SKM-1 treated with dmso at 0.1 percent for 144 hours (cell line): ENCODE data around the gene TMEM144.
A peak's percentile ranks its signal among the peaks of the same experiment; 100 is the strongest.
"Not testable (repeated sequence)": the region's sequence is repeated elsewhere in the genome, so short reads cannot be mapped to it uniquely, and the experiment has no call there.

Experiments
- DNase-seq: peaks from one replicate; lab custom pipeline; 2025; ENCODE audit not compliant: unreplicated experiment; lab: John Stamatoyannopoulos, UW

The TMEM144 gene

DNA sequence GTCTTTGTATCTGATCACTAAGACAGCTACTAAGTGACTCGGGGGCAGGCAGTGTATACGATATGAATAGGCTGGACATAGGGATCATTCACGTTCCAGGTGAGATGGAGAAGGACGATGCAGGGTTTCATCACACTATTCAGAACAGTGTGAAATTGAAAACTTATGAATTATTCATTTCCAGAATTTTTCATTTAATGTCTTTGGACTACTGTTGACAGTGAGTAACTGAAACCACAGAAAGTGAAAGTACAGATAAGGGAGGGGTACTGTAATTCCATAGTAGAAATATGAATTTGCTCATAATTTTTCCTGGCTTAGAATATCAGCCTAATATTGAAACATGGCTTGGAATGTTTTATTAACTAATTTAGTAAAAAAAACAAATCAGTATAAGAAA is 24.4 kb downstream of the TMEM144 start:
- DNase-seq = no peak

GRCh38 chr4:158236304-158237030 is 26.2 kb downstream of the TMEM144 start:
- no peak for DNase-seq

DNA sequence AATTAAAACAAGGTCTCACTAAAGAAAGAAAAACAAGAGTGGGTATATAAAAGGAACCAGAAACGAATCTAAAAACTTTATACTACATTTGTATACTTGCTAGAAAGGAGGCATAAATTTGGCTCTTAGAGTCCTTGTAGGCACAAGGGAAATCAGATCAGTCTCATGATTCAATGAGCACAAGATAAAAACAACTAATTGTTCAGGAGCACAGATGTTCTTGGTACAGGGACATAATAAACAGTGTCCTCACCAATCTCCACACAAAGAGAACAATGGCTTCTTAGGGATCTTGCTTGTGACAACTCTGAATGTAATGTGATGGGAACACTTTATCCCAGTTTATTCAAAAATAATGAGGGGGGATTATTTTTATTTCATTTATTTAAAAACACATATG is 28.3 kb downstream of the TMEM144 start:
- no peak for DNase-seq

DNA sequence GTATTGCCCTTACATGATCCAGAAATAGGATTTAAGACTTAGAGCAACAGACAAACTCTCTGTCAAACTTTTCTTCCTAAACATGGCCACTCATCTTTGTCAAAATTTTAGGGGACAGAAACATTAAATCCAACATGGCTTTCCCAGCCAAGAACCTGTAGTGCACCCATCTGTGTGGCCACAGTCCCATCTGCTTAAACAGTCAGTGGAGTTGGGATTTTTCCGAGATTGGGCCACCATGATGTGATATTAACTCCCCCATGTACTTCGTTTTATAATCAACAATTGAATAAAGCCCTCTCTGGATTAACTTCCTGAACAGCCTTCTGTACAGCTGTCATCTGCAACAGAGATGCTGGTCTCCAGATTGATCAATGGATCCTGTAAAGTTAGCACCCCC is 28.9 kb downstream of the TMEM144 start:
- no peak for DNase-seq

- no peak for DNase-seq
These were observed 32.8 kb downstream of the TMEM144 start for GRCh38 chr4:158243071-158243470.

DNA sequence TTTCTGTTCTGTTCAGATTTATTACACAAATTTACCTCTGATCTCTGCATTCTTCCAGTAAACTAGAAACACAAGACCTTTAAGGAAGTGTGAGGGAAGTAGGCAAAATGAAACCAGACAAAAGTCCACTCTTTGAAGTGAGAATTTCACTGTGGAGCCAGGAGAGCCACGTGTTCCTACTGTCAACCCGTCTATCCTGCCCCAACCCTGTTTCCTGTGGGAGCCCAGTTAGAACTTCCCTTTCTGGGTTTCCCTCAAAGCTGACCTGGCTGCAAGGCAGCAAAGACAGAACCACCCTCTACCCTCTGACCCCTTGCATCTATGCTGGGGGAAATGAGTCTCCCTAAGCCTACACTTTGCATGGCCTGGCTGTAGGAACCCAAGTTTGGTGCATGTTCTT is 40.0 kb downstream of the TMEM144 start:
- peak; percentile 35 for DNase-seq

DNA sequence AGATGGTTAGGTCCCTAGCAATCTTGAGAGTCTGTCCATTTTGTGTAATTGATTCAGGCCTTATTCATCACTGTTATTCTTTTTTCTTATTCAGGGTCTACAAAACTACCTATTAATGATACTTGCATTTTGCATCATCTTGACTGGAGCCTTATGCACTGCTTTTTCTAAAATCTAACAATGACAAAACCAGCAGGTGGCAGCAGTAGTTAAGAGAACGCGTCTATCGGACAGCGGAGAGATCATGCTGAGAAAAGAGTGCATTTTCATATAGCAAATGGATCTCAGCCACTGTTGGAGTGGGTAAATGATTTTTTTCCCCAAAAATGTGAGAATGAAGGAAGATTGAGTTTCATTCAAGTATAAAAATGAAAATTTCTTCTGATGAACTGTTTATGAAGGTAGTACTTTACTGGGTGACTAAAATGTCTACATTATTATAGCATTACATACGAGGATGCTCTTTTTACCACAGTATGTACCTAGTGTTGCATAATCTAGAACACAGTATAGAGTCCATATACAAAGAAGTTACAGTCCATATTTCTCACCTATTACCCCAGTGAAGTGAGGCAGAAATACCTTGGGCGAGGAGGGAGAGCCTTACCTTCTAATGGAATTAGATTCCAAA is 43.2 kb downstream of the TMEM144 start:
- DNase-seq = peak; percentile 62

DNA sequence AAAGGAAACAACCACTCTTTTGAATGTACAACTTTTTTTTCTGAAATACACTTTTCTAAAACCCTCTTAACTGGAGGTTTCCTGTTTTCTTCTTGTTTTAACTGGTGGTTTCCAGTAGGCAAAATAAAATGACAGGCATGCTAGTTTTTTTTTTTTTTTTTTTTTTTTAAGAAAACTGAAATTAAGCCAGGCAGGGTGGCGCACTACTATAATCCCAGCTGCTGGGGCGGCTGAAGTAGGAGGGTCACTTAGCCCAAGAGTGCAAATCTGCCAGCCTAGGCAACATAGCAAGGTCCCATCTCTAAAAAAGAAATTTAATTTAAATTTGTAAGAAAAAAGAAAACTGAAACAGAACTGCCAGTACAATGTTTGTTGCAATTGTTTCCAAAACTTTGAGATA is 44.0 kb downstream of the TMEM144 start:
- DNase-seq = no peak

GRCh38 chr4:158255727-158256324 is 45.5 kb downstream of the TMEM144 start:
- peak; percentile 32 for DNase-seq

GRCh38 chr4:158259955-158260575 is 49.8 kb downstream of the TMEM144 start:
- peak; percentile 8 for DNase-seq

GRCh38 chr4:158261480-158261879 is 51.2 kb downstream of the TMEM144 start:
- no peak for DNase-seq

- no peak for DNase-seq
These were observed 58.3 kb downstream of the TMEM144 start for GRCh38 chr4:158268553-158268952.

DNA sequence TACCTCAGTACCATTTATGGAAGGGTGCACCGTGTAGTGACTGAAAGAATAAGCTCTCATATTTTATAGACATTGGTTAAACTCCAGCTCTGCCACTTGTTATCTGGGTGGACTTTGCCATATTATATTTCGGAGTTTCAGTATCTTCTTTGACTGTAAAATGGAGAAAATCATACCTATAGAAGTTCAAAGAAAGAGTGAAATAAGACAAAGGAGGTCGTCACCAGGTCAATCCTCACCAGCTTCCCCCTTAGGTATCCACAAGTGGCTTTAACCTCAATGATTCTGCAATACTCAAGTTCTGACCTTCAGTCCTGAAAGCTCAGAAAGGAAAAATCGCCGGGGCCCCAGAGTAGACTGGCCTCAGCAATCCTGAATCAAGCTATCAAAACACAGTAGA is 64.3 kb downstream of the TMEM144 start:
- DNase-seq = peak; percentile 32

DNA sequence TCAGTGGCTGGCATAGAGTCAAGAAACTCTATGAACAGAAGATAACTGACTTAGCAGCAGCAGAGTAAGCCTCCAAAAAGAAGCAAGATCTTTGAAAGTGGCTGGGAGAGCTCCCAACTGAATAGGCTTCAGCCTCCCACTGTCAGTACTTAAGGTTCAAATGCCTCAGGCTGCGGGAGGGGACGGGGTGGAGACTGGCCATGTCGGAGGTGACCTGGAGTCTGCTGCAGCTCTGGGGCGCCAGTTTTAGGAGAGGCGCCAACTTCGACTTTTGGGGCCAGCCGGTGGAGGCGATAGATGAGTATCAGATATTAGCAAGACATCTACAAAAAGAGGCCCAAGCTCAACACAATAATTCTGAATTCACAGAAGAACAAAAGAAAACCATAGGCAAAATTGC is 67.3 kb downstream of the TMEM144 start:
- no peak for DNase-seq

DNA sequence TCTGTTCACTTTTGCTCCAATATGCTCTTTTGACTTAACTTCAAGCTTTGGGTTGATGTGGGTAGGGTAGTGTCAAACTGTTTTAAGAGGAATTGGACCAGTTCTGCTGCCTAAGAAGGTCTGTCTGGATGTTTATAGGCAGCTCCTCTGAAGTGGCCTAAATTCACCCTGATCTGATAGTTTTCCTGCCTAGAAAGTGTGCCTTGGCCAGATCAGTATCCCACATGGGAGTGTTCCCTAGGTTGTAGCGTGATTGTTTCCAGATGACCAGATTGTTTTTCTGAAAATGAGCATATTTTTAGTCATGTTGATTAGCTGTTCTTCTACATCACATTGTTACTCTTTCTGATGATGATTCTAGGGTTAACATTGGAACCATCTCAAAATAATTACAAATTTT is 68.8 kb downstream of the TMEM144 start:
- not testable (repeated sequence) for DNase-seq

DNA sequence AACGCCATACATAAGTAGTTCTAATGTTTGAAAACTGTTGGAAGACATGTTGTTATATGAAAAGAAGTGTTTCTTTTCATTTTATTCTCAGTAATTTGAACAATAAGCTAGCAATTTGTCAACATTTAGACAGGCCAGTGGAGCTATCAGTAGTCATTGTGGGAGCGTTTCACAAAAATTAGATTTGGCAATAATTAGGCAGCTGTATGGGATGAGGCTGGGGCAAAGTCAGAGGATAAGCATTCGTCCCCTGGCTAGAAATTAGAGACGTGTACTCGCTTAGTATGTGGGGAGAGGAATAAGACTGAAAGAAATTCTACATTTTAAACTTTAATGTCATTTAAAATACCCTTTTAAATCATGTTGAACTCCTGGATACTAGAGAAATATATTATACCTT is 70.6 kb downstream of the TMEM144 start:
- no peak for DNase-seq

GRCh38 chr4:158282252-158282651 is 72.0 kb downstream of the TMEM144 start:
- no peak for DNase-seq

- DNase-seq = no peak
These were observed 75.3 kb downstream of the TMEM144 start for GRCh38 chr4:158285429-158286216.

GRCh38 chr4:158290912-158291311 is 80.6 kb downstream of the TMEM144 start:
- no peak for DNase-seq

- DNase-seq = no peak
These were observed 81.2 kb downstream of the TMEM144 start for GRCh38 chr4:158291334-158292055.

DNA sequence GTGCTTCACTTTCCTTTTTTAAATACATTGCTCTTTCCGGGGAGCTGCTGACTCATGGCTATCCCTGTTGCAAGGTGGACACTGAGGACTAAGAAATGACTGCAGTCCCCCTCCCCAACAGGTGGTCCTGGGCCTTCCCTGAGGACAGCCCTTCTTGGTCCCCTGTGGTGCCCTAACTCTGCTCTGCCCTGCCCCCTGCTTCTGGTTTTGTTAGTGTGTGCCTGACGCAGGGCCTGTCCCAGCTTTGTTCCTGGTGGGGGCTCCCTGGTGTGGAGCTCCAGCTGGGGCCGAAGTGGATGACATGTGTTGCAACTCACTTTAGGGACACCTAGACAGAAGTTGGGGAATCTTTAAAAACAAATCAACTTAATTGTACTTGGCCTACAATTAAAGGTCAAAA is 81.9 kb downstream of the TMEM144 start:
- DNase-seq = no peak
